NCI-H2196 treated with DMSO at 0.1 percent for 48 hours (cell line): ENCODE measurements around the gene ZNF117.
"Not testable (repeated sequence)": the region's sequence is repeated elsewhere in the genome, so short reads cannot be mapped to it uniquely, and the experiment has no call there.

Source experiments
- DNase-seq: peaks from one replicate; lab custom pipeline; 2025; ENCODE audit not compliant: unreplicated experiment; lab: John Stamatoyannopoulos, UW

The ZNF117 gene

GRCh38 chr7:64997164-64997908, 6.5 kb upstream of the ZNF117 start:
- DNase-seq, result no peak

GRCh38 chr7:64996305-64996704, 5.5 kb upstream of the ZNF117 start:
- DNase-seq, result no peak

DNA sequence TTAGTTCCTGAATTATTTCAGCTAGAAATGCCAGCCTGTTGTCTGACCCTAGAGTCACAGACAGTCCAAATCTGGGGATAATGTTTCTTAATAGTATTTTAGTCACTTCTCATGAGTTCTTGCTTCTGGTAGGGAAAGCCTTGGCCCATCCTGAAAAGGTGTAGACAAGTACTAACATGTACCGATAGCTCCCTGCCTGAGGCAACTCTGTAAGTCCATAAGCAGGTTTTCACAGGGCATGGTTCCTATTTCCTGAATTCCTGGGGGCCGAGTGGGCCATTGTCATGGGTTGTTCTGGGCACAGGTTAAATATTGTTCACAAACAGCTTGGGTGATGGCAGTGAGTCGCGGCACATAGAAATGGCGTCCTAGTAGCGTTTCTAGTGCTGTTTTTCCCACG, 3.1 kb upstream of the ZNF117 start:
- no peak for DNase-seq

DNA sequence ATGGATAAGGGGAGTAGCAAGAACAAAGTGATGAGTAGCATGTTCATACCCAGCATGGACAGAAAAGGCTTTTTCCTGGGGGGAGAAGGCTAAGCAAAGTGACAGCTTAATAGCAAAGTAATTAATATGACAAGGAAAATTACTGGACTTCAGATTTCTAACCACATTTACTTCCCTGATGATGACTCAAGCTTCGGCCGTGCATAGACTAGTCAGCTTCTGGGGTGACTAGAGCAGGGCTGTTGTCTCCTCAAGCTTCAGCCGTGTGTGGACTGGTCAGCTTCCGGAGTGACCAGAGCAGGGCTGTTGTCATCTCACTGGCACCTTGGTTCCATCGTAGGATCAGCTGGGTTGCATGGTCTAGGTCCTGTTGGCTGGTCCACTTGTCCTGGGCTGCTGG, 2.1 kb upstream of the ZNF117 start:
- no peak for DNase-seq

DNA sequence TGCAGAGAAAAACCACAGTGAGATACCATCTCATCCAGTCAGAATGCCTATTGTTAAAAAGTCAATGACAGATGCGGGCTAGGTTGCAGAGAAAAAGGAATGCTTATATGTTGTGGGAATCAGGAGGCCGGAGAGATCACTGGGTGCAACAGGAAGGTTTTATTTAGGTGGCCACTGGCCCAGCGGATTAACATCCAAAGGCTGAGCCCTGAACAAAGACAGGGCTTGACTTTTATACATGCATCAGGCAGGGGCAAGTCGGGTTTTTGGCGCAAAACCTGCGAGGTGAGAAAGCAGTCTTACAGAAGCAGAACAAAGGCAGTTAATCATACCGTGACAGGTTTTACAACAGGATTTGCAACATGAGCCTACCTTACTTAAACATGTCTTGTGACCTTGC, 620 bp downstream of the ZNF117 start:
- DNase-seq, result no peak

DNA sequence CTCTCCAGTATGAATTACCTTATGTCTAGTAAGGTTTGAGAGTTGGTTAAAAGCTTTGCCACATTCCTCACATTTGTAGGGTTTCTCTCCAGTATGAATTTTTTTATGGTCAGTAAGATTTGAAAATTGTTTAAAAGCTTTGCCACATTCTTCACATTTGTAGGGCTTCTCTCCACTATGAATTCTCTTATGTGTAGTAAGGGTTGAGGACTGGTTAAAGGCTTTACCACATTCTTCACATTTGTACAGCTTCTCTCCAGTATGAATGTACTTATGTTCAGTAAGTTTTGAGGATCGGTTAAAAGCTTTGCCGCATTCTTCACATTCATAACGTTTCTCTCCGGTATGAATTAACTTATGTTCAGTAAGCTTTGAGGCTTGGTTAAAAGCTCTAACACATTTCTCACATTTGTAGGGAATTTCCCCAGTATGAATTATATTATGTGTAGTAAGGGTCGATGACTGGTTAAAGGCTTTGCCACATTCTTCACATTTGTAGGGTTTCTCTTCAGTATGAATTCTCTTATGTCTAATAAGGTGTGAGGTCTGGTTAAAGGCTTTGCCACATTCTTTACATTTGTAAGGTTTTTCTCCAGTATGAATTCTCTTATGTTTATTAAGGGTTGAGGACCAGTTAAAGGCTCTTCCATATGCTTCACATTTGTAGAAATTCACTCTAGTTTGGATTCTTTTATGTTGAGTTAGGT, 12.2 kb downstream of the ZNF117 start:
- no peak for DNase-seq

DNA sequence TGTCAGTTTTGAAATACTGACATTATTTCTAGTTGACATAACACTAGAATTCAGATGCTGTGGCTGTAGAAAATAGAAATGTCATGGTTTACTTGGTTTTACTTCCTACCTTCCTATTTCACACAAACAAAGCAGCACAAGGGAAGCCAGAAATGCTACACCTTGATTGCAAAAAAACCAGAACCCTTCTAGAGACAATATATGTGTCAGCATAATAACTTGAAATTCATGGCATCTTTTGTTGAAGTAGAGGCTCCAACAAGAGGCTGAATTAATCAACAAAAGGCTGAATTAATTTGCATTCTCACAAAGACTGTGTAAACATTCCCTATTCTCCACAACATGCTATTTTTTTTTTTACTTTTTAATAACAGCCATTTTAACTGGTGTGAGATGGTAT, 25.2 kb downstream of the ZNF117 start:
- DNase-seq, result no peak

- peak; percentile 8 for DNase-seq
Observed at GRCh38 chr7:64959072-64959747, 31.6 kb downstream of the ZNF117 start.

DNA sequence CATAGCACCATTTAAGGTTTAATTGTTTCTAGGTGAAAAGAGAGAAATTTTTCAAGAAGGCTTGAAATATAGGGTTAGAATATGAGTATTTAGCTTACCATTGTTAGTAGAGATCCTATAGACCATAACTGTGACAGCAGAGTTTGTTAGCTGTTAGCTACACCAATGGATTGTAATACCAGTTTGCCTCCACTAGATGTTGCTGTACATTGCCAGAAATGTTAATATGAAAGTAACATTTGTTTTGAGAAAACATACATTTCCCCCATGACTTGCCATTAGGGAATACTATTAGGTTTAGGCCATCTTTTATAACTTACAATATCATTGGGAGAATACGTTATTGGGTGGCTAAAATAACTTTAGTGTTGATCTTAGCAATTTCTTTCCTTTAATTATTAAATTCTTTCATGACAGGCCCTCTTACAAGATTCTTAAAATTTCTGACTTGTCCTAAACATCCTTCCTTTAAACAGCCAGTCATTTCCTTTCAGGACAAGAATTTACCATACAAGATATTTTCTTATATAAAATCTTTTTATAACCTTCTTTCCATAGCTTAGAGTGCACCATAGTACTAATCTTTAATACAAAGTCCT, 39.5 kb downstream of the ZNF117 start:
- peak; percentile 9 for DNase-seq

DNA sequence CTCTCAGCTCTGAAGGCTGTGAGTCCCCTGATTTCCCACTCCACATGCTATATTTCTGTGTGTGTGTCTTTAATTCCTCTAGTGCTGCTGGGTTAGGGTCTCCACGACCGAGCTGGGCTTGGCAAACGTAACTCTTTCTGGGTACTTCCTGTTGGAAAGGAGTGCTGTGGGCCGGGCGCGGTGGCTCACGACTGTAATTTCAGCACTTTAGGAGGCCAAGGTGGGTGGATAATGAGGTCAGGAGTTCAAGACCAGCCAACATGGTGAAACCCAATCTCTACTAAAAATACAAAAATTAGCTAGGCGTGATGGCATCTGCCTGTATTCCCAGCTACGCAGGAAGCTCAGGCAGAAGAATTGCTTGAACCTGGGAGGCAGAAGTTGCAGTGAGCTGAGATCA, 40.2 kb downstream of the ZNF117 start:
- DNase-seq, result not testable (repeated sequence)

DNA sequence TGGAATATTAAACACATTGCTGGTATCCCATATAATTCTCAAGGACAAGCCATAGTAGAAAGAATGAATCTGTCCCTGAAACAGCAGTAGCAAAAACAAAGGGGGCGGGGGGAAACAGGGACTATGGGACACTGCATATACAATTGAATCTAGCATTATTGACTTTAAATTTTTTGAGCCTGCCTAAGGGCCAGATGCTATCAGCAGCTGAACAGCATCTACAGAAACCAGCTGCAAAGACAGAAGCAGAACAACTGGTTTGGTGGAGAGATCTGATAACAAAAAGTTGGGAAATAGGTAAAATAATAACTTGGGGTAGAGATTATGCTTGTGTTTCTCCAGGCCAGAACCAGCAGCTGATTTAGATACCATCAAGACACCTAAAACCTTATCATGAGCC, 42.1 kb downstream of the ZNF117 start:
- DNase-seq, result not testable (repeated sequence)

DNA sequence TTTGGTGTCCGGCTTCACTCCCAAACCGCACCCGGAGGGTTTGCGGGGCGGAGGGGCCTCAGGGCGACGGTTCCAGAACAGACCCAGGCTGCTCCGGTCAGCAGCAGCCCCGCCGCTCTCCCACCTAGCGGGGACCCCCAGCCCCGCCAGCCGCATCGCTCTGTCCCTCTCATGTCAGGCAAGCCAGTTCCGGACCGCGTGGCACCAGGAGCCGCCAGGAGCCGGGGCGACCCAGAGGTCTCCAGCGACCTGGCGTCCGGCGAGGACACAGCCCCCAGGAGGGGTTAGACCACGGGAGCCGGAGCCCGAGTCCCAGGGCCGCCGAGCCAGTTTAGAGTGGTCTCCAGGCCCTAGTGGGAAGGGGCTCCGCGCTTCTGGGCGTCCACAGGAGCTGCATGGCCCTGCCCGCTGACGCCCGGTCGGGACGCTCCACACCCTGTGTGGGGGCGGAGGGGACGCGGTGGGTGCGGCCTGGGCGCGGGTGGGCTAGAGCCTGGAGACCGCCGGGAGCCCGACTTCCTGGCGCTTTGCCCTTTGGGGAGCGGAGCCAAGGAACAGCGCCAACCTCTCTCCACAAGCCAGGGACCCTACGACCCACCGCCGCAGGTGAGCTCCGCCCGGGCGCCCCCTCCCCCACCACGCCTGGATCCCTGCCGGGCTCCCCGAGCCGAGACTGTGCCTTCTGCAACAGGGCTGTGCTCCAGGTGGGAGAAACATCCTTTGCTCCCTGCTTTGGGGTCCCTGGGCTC, 43.4 kb downstream of the ZNF117 start:
- no peak for DNase-seq

GRCh38 chr7:64946772-64947171, 44.1 kb downstream of the ZNF117 start:
- no peak for DNase-seq

GRCh38 chr7:64945503-64946175, 45.2 kb downstream of the ZNF117 start:
- DNase-seq, result no peak

DNA sequence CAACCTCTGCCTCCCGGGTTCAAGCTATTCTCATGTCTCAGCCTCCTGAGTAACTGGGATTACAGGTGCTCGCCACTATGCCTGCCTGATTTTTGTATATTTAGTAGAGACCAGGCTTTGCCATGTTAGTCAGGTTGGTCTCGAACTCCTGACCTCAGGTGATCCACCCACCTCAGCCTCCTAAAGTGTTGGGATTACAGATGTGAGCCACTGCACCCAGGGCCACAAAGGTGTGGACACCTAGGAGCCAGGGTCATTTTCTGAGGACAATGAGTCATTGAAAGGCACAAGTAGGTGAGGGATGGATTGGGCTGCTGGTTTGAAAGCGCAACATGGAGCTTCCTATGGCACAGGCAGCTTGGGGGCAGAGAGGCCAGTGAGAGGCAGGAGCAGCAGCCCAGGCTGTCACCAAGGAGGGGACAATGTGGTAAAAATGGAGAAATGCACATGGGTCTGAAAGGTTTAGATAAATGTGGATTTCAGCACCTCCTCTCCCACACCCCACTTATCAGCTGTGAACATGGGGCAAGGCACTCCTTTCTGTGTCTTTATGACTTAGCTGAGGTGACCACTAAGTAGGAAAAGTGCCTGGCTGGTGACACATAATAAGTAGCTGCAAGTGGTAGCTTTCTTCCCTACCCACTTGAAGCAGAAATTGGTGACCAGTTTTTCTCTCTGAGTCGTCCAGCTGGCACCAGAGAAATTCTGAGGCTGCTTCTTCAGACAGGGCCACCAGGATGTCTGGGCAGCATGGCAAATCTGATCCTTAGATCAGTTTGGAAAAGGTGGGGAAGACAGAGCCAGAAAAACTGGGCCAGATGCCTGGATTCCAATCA, 46.0 kb downstream of the ZNF117 start:
- DNase-seq, result not testable (repeated sequence)

GRCh38 chr7:64940021-64940420, 50.8 kb downstream of the ZNF117 start:
- not testable (repeated sequence) for DNase-seq

GRCh38 chr7:64938540-64938939, 52.3 kb downstream of the ZNF117 start:
- DNase-seq, result no peak

GRCh38 chr7:64934478-64934877, 56.4 kb downstream of the ZNF117 start:
- DNase-seq, result no peak
